Fibroblast of villous mesenchyme (primary cell): Measurements from ENCODE around the gene NHLRC4. TPM values are rescaled to one million over a fixed set of nuclear protein-coding genes. Genes with fewer than 3 reads are reported as not detected.

Source experiments
- DNase-seq: peaks from one replicate; pipeline ENCODE4 v3.0.0-alpha.2; 2010; ENCODE audit warnings: low read depth
- H3K4me3 ChIP-seq: 2 replicates; pipeline ENCODE4 v1.5.1; 2011; ENCODE audit warnings: low read depth, mild to moderate bottlenecking, low read length
- CTCF ChIP-seq: IDR thresholded peaks from 2 replicates; pipeline ENCODE4 v1.5.1; 2012; ENCODE audit warnings: low read depth, mild to moderate bottlenecking, low read length; ENCODE audit not compliant: insufficient read depth
- total RNA-seq: library from RNA; depleted of rRNA; stranded (reverse); fragments of >200 nt; gene quantifications from 2 replicates; pipeline ENCODE4 v1.2.3, GENCODE V29; 2012

Gene NHLRC4
- total RNA-seq, 1 donor: 1.7 TPM

- no peak for DNase-seq
- TF ChIP-seq CTCF: no peak
- no peak overlapping the region for H3K4me3 ChIP-seq
Observed at GRCh38 chr16:533391-534123, 33.2 kb upstream of the NHLRC4 start.

- no peak overlapping the region for H3K4me3 ChIP-seq
- TF ChIP-seq CTCF: no peak
- DNase-seq: no peak
Observed at GRCh38 chr16:534135-534534, 32.7 kb upstream of the NHLRC4 start.

DNA sequence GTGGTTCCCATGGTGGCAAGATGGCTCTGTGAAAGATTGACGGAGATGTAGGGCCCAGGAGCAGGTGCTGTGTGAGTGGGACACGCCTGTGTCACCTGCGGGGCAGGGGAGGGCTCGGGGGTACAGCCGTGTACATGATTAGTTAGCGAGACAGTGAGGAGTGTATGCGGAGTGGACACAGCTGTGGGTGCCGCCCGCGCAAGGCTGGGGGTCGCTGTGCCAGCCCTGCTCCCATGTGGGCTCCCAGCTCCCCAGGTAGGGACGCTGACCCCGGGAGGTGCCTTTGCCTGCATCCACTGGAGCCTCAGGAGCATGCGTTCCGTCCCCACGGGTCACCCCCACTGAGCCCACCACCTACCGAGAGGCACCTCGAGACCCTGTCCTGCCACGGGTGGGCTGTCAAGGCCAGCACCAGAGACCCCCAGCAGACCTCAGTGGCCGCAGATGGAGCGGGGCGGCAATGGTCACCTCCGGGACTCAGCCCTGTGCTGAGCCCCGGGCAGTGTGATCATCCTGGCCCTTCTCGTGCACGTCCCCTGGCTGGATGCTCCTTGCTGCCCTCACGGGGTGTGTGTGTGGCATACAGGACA is 31.9 kb upstream of the NHLRC4 start:
- DNase-seq: no peak
- no peak overlapping the region for H3K4me3 ChIP-seq
- no peak for TF ChIP-seq CTCF

GRCh38 chr16:535446-536405 is 31.1 kb upstream of the NHLRC4 start:
- TF ChIP-seq CTCF: no peak
- peak; percentile 74 for DNase-seq
- H3K4me3 ChIP-seq: no peak overlapping the region

- no peak for TF ChIP-seq CTCF
- H3K4me3 ChIP-seq: no peak overlapping the region
- no peak for DNase-seq
Observed at GRCh38 chr16:536746-537145, 30.1 kb upstream of the NHLRC4 start.

GRCh38 chr16:537415-538335 is 29.1 kb upstream of the NHLRC4 start:
- no peak for DNase-seq
- TF ChIP-seq CTCF: no peak
- no peak overlapping the region for H3K4me3 ChIP-seq
